Activated CD8-positive, alpha-beta T cell treated with anti-CD3 and anti-CD28 coated beads, Interleukin-2, amount 10 ng/mL, durations not matched to agents 7 days and 5 days (primary cell): Measurements from ENCODE around the gene SUSD2. TPM values are rescaled to one million over a fixed set of nuclear protein-coding genes. Genes with fewer than 3 reads are reported as not detected.
"Not testable (repeated sequence)": the region's sequence is repeated elsewhere in the genome, so short reads cannot be mapped to it uniquely, and the experiment has no call there.

ENCODE experiments used
- ATAC-seq: fragments of 150-1000 bp; cut with Tn5 transposase; one replicate; pipeline ENCODE4 v1.10.0; 2021; ENCODE audit warnings: moderate library complexity
- CTCF ChIA-PET: fragments of 350-600 bp; sonication (Branson Sonifier 250); formaldehyde crosslinking; loops from one replicate; lab custom pipeline; 2021; ENCODE audit warnings: antibody characterized with exemption; lab: Charles Lee
- POLR2A ChIA-PET: fragments of 350-600 bp; sonication (Branson Sonifier 250); formaldehyde crosslinking; loops from one replicate; lab custom pipeline; 2021; ENCODE audit warnings: antibody characterized with exemption; lab: Charles Lee
- DNase-seq: peaks from one replicate; pipeline ENCODE4 v3.0.0-alpha.2; 2020
- H3K27ac Mint-ChIP-seq: one replicate; pipeline ENCODE4 v1.8.0; 2021; ENCODE audit warnings: mild to moderate bottlenecking, mixed read lengths
- H3K27me3 Mint-ChIP-seq: one replicate; pipeline ENCODE4 v1.8.0; 2021; ENCODE audit warnings: low read depth, mixed read lengths
- H3K36me3 Mint-ChIP-seq: one replicate; pipeline ENCODE4 v1.8.0; 2021; ENCODE audit warnings: low read depth, mixed read lengths
- H3K4me1 Mint-ChIP-seq: one replicate; pipeline ENCODE4 v1.8.0; 2021; ENCODE audit warnings: low read depth, mixed read lengths
- H3K4me3 Mint-ChIP-seq: one replicate; pipeline ENCODE4 v1.8.0; 2021; ENCODE audit warnings: mild to moderate bottlenecking, mixed read lengths
- H3K9me3 Mint-ChIP-seq: one replicate; pipeline ENCODE4 v1.8.0; 2022; ENCODE audit warnings: mixed read lengths; ENCODE audit not compliant: insufficient read depth
- total RNA-seq, 2 experiments: library from RNA; stranded (reverse); gene quantifications; one replicate each; pipeline ENCODE4 v1.2.3, GENCODE V29; 2021

The SUSD2 gene
- total RNA-seq, 2 experiments from 2014 or later: 1.3 to 1.9 TPM

GRCh38 chr22:24176630-24177029 lies 4.7 kb upstream of the SUSD2 start:
- ATAC-seq: no peak

GRCh38 chr22:24177045-24177444 lies 4.2 kb upstream of the SUSD2 start:
- CTCF ChIA-PET: interaction anchor here (1.4 to 4.1 kb wide), 2 partner anchors 12 to 44 kb away, joined by 3 to 47 read pairs; no protein-coding TSS in a partner anchor
- Mint-ChIP-seq H3K36me3 (peaks cover 27% of the 10 kb centered on the region), H3K4me3 (no peak overlapping the region), H3K27ac (no peak overlapping the region), H3K4me1 (no peaks in the 10 kb centered on the region), H3K9me3 (no peaks in the 10 kb centered on the region), H3K27me3 (no peaks in the 10 kb centered on the region)
- DNase-seq (no peak), ATAC-seq (no peak)
- POLR2A ChIA-PET: no interaction called here

More at GRCh38 chr22:24176630-24177029, 4.7 kb upstream of the SUSD2 start:
- no peak overlapping the region for H3K4me3 Mint-ChIP-seq
- peaks cover 30% of the 10 kb centered on the region for H3K36me3 Mint-ChIP-seq
- H3K27ac Mint-ChIP-seq: no peak overlapping the region
- no peaks in the 10 kb centered on the region for H3K4me1 Mint-ChIP-seq
- POLR2A ChIA-PET: no interaction called here
- CTCF ChIA-PET: interaction anchor here (1.4 to 4.1 kb wide), 2 partner anchors 13 to 44 kb away, joined by 3 to 47 read pairs; no protein-coding TSS in a partner anchor
- no peak for DNase-seq
- H3K9me3 Mint-ChIP-seq: no peaks in the 10 kb centered on the region
- no peaks in the 10 kb centered on the region for H3K27me3 Mint-ChIP-seq

GRCh38 chr22:24177456-24177855 lies 3.8 kb upstream of the SUSD2 start:
- Mint-ChIP-seq H3K27ac (no peak overlapping the region), H3K36me3 (peaks cover 24% of the 10 kb centered on the region), H3K4me1 (no peaks in the 10 kb centered on the region), H3K27me3 (no peaks in the 10 kb centered on the region), H3K4me3 (no peak overlapping the region), H3K9me3 (no peaks in the 10 kb centered on the region)
- ChIA-PET CTCF (interaction anchor here (1.4 kb wide), 1 partner anchor 12 kb away, joined by 3 read pairs; no protein-coding TSS in a partner anchor), POLR2A (no interaction called here)
- DNase-seq (no peak), ATAC-seq (no peak)

GRCh38 chr22:24178021-24178431 lies 3.3 kb upstream of the SUSD2 start:
- Mint-ChIP-seq H3K9me3 (no peaks in the 10 kb centered on the region), H3K36me3 (peaks cover 22% of the 10 kb centered on the region), H3K27ac (no peak overlapping the region), H3K4me1 (no peaks in the 10 kb centered on the region), H3K4me3 (no peak overlapping the region), H3K27me3 (no peaks in the 10 kb centered on the region)
- POLR2A ChIA-PET: no interaction called here
- DNase-seq: no peak
- ATAC-seq: no peak
- CTCF ChIA-PET: interaction anchor here (1.2 kb wide), 2 partner anchors 12 to 69 kb away, joined by 4 to 5 read pairs; no protein-coding TSS in a partner anchor

- POLR2A ChIA-PET: interaction anchor here (1.5 kb wide), 1 partner anchor 22 kb away, joined by 7 read pairs; no protein-coding TSS in a partner anchor
- peak; percentile 5 for ATAC-seq
Observed at GRCh38 chr22:24178502-24179440, 2.5 kb upstream of the SUSD2 start.

GRCh38 chr22:24179478-24180210 lies 1.6 kb upstream of the SUSD2 start:
- POLR2A ChIA-PET: interaction anchor here (1.5 kb wide), 1 partner anchor 23 kb away, joined by 7 read pairs; no protein-coding TSS in a partner anchor
- DNase-seq (no peak), ATAC-seq (no peak)
- CTCF ChIA-PET: interaction anchor here (0.9 to 1.9 kb wide), 6 partner anchors 14 to 68 kb away, joined by 4 to 8 read pairs (median 5); no protein-coding TSS in a partner anchor
- H3K36me3 Mint-ChIP-seq: peaks cover 12% of the 10 kb centered on the region
- H3K4me3 Mint-ChIP-seq: no peak overlapping the region
- no peaks in the 10 kb centered on the region for H3K4me1 Mint-ChIP-seq
- H3K9me3 Mint-ChIP-seq: no peaks in the 10 kb centered on the region
- no peak overlapping the region for H3K27ac Mint-ChIP-seq
- no peaks in the 10 kb centered on the region for H3K27me3 Mint-ChIP-seq

More at GRCh38 chr22:24178502-24179440, 2.5 kb upstream of the SUSD2 start:
- H3K4me1 Mint-ChIP-seq: no peaks in the 10 kb centered on the region
- CTCF ChIA-PET: interaction anchor here (0.9 to 1.9 kb wide), 5 partner anchors 13 to 69 kb away, joined by 4 to 8 read pairs (median 5); no protein-coding TSS in a partner anchor
- no peak for DNase-seq
- H3K27me3 Mint-ChIP-seq: no peaks in the 10 kb centered on the region
- peak overlapping the region; percentile 30 for H3K27ac Mint-ChIP-seq
- H3K9me3 Mint-ChIP-seq: no peaks in the 10 kb centered on the region
- peaks cover 14% of the 10 kb centered on the region for H3K36me3 Mint-ChIP-seq
- H3K4me3 Mint-ChIP-seq: no peak overlapping the region

- H3K36me3 Mint-ChIP-seq: peaks cover 9% of the 10 kb centered on the region
- no peak overlapping the region for H3K4me3 Mint-ChIP-seq
- H3K9me3 Mint-ChIP-seq: no peaks in the 10 kb centered on the region
- no peak for DNase-seq
- H3K27ac Mint-ChIP-seq: no peak overlapping the region
- ChIA-PET CTCF (interaction anchor here (0.5 to 1.9 kb wide), 3 partner anchors 24 to 177 kb away, joined by 3 to 6 read pairs (median 5); no protein-coding TSS in a partner anchor), POLR2A (no interaction called here)
- no peaks in the 10 kb centered on the region for H3K27me3 Mint-ChIP-seq
- H3K4me1 Mint-ChIP-seq: no peaks in the 10 kb centered on the region
- no peak for ATAC-seq
Observed at GRCh38 chr22:24180316-24181087, 785 bp upstream of the SUSD2 start.

- Mint-ChIP-seq H3K4me1 (no peaks in the 10 kb centered on the region), H3K4me3 (no peak overlapping the region), H3K36me3 (peaks cover 6% of the 10 kb centered on the region), H3K9me3 (no peaks in the 10 kb centered on the region), H3K27ac (no peak overlapping the region), H3K27me3 (no peaks in the 10 kb centered on the region)
- CTCF ChIA-PET: no interaction called here
- POLR2A ChIA-PET: no interaction called here
- DNase-seq (no peak), ATAC-seq (no peak)
Observed at GRCh38 chr22:24181996-24182899, 961 bp downstream of the SUSD2 start.

GRCh38 chr22:24182900-24183246 lies 1.6 kb downstream of the SUSD2 start:
- ATAC-seq, H3K4me1 Mint-ChIP-seq, H3K9me3 Mint-ChIP-seq, H3K4me3 Mint-ChIP-seq, DNase-seq, POLR2A ChIA-PET, CTCF ChIA-PET, H3K27me3 Mint-ChIP-seq, H3K36me3 Mint-ChIP-seq, H3K27ac Mint-ChIP-seq: not testable (repeated sequence)

- POLR2A ChIA-PET: no interaction called here
- Mint-ChIP-seq H3K4me3 (no peak overlapping the region), H3K4me1 (no peaks in the 10 kb centered on the region), H3K27ac (no peak overlapping the region), H3K36me3 (peaks cover 4% of the 10 kb centered on the region), H3K9me3 (no peaks in the 10 kb centered on the region), H3K27me3 (no peaks in the 10 kb centered on the region)
- ATAC-seq (no peak), DNase-seq (no peak)
- CTCF ChIA-PET: interaction anchor here (1.2 kb wide), 1 partner anchor 8 kb away, joined by 3 read pairs; no protein-coding TSS in a partner anchor
Observed at GRCh38 chr22:24183321-24184031, 2.2 kb downstream of the SUSD2 start.
